ENCODE measurements around the gene ZPR1. TPM values are rescaled to one million over a fixed set of nuclear protein-coding genes. Genes with fewer than 3 reads are reported as not detected.

ZPR1 gene
- polyA plus RNA-seq, 1 donor from 2014 or later: 34.5 TPM

DNA sequence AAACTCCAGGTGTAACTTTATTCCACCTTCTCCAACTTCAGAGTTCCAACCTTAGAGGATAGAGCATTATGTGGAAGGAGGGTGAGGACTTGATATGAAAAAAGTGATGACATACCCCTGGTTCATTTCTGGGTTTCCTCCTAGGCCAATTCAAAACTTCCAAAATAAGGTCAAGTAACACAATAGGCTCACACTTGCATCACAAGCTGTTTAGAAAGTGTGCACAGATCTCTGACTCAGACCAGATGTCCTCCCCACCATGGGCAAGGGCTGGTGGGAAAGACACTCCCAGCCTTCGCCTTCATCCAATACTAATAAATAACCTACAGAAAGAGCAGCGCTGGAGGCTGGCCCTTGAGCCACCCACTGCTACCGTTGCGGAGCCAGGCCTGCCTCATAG is 9.3 kb downstream of the ZPR1 start:
- Histone ChIP-seq H3K4me2 (ENCODE audit: low read length) (no peak overlapping the region), H3K27me3 (ENCODE audit: insufficient read depth, low read depth, low read length) (no peaks in the 10 kb centered on the region), H4K20me1 (ENCODE audit: insufficient read depth) (no peaks in the 10 kb centered on the region), H3K79me2 (replicated peaks; ENCODE audit: insufficient read depth, low read length) (no peaks in the 10 kb centered on the region), H2AFZ (ENCODE audit: low read depth, low read length) (no peak overlapping the region), H3K9ac (ENCODE audit: low read length) (no peak overlapping the region), H3K36me3 (ENCODE audit: insufficient read depth, low read length) (no peaks in the 10 kb centered on the region), H3K4me3 (ENCODE audit: low read length) (no peak overlapping the region), H3F3A (ENCODE audit: insufficient read depth, low read length, poor library complexity, severe bottlenecking) (no peaks in the 10 kb centered on the region), H3K9me3 (ENCODE audit: low read length) (no peaks in the 10 kb centered on the region), H3K9me2 (ENCODE audit: insufficient read depth, low read length) (no peaks in the 10 kb centered on the region), H3K27ac (ENCODE audit: low read length) (no peak overlapping the region)
- TF ChIP-seq EP300 (conservative IDR thresholded peaks at IDR 0.05; ENCODE audit: poor library complexity, severe bottlenecking) (no peak), TAF1 (IDR thresholded peaks at IDR 0.05; ENCODE audit: low read depth) (no peak), RAD21 (conservative IDR thresholded peaks at IDR 0.05) (no peak), SMC3 (conservative IDR thresholded peaks at IDR 0.05; ENCODE audit: poor library complexity) (no peak), MXI1 (conservative IDR thresholded peaks at IDR 0.05; ENCODE audit: poor library complexity, severe bottlenecking) (no peak), EZH2 (IDR thresholded peaks at IDR 0.05; ENCODE audit: borderline replicate concordance, insufficient read depth, low read length, poor library complexity, severe bottlenecking) (no peak), POLR2AphosphoS5 (IDR thresholded peaks at IDR 0.05) (no peak)
- TF ChIP-seq, protein P1, sequence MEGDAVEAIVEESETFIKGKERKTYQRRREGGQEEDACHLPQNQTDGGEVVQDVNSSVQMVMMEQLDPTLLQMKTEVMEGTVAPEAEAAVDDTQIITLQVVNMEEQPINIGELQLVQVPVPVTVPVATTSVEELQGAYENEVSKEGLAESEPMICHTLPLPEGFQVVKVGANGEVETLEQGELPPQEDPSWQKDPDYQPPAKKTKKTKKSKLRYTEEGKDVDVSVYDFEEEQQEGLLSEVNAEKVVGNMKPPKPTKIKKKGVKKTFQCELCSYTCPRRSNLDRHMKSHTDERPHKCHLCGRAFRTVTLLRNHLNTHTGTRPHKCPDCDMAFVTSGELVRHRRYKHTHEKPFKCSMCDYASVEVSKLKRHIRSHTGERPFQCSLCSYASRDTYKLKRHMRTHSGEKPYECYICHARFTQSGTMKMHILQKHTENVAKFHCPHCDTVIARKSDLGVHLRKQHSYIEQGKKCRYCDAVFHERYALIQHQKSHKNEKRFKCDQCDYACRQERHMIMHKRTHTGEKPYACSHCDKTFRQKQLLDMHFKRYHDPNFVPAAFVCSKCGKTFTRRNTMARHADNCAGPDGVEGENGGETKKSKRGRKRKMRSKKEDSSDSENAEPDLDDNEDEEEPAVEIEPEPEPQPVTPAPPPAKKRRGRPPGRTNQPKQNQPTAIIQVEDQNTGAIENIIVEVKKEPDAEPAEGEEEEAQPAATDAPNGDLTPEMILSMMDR (IDR thresholded peaks at IDR 0.05; ENCODE audit: poor library complexity, severe bottlenecking): no peak
- TF ChIP-seq, protein P2, sequence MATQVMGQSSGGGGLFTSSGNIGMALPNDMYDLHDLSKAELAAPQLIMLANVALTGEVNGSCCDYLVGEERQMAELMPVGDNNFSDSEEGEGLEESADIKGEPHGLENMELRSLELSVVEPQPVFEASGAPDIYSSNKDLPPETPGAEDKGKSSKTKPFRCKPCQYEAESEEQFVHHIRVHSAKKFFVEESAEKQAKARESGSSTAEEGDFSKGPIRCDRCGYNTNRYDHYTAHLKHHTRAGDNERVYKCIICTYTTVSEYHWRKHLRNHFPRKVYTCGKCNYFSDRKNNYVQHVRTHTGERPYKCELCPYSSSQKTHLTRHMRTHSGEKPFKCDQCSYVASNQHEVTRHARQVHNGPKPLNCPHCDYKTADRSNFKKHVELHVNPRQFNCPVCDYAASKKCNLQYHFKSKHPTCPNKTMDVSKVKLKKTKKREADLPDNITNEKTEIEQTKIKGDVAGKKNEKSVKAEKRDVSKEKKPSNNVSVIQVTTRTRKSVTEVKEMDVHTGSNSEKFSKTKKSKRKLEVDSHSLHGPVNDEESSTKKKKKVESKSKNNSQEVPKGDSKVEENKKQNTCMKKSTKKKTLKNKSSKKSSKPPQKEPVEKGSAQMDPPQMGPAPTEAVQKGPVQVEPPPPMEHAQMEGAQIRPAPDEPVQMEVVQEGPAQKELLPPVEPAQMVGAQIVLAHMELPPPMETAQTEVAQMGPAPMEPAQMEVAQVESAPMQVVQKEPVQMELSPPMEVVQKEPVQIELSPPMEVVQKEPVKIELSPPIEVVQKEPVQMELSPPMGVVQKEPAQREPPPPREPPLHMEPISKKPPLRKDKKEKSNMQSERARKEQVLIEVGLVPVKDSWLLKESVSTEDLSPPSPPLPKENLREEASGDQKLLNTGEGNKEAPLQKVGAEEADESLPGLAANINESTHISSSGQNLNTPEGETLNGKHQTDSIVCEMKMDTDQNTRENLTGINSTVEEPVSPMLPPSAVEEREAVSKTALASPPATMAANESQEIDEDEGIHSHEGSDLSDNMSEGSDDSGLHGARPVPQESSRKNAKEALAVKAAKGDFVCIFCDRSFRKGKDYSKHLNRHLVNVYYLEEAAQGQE (IDR thresholded peaks at IDR 0.05; ENCODE audit: borderline replicate concordance): no peak

DNA sequence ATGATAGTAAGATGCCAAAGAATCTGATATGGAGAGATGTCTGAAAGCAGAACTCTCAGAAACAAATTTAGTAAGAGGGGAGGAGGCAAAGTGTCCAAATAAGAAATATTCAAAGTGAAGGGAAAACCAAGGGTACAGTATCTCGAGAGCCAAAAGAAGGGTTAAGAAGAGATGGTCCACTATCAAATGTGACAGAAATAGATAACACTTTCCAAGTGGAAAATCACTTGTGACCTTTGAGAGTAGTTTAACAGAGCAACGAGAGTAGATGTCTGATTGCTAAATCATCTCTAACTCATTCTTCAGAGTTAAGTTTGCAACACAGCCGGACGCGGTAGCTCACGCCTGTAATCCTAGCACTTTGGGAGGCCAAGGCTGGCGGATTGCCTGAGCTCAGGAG is 10.8 kb downstream of the ZPR1 start:
- H3K4me3 ChIP-seq (ENCODE audit: low read length): no peak overlapping the region
- H4K20me1 ChIP-seq (ENCODE audit: insufficient read depth): no peaks in the 10 kb centered on the region
- H3F3A ChIP-seq (ENCODE audit: insufficient read depth, low read length, poor library complexity, severe bottlenecking): no peaks in the 10 kb centered on the region
- H3K4me2 ChIP-seq (ENCODE audit: low read length): no peak overlapping the region
- no peaks in the 10 kb centered on the region for H3K36me3 ChIP-seq (ENCODE audit: insufficient read depth, low read length)
- no peaks in the 10 kb centered on the region for H3K9me2 ChIP-seq (ENCODE audit: insufficient read depth, low read length)
- TF ChIP-seq, protein P2 (IDR thresholded peaks at IDR 0.05; ENCODE audit: borderline replicate concordance): no peak
- no peak for TF ChIP-seq POLR2AphosphoS5 (IDR thresholded peaks at IDR 0.05)
- TF ChIP-seq, protein P1 (IDR thresholded peaks at IDR 0.05; ENCODE audit: poor library complexity, severe bottlenecking): no peak
- TF ChIP-seq EZH2 (IDR thresholded peaks at IDR 0.05; ENCODE audit: borderline replicate concordance, insufficient read depth, low read length, poor library complexity, severe bottlenecking): no peak
- TF ChIP-seq RAD21 (conservative IDR thresholded peaks at IDR 0.05): no peak
- H3K27ac ChIP-seq (ENCODE audit: low read length): no peak overlapping the region
- H2AFZ ChIP-seq (ENCODE audit: low read depth, low read length): no peak overlapping the region
- H3K9me3 ChIP-seq (ENCODE audit: low read length): no peaks in the 10 kb centered on the region
- no peaks in the 10 kb centered on the region for H3K27me3 ChIP-seq (ENCODE audit: insufficient read depth, low read depth, low read length)
- peaks cover 2% of the 10 kb centered on the region for H3K79me2 ChIP-seq (replicated peaks; ENCODE audit: insufficient read depth, low read length)
- no peak overlapping the region for H3K9ac ChIP-seq (ENCODE audit: low read length)
